Tongue (tissue), 2 donors: Measurements from ENCODE around the gene TANC1. TPM values are rescaled to one million over a fixed set of nuclear protein-coding genes. Genes with fewer than 3 reads are reported as not detected.

Experiments used
- DNase-seq: peaks from one replicate; pipeline ENCODE4 v3.0.0-alpha.2; 2015
- total RNA-seq: library from RNA; depleted of rRNA; stranded (reverse); fragments of >200 nt; gene quantifications from one replicate; pipeline ENCODE4 v1.2.3, GENCODE V29; 2014

TANC1 gene
- total RNA-seq = 53.3 TPM

GRCh38 chr2:158968396-158969161 is at the start of gene TANC1:
Gene TANC1 (plus strand): TSS chr2:158968640. CDS start chr2:159065911, 97,271 bp downstream.
- peak; percentile 98 for DNase-seq

GRCh38 chr2:158921599-158922408 is 46.6 kb upstream of the TANC1 start:
- DNase-seq = no peak

- no peak for DNase-seq
Measured at GRCh38 chr2:158922601-158923000, 45.8 kb upstream of the TANC1 start.

- peak; percentile 19 for DNase-seq
Measured at GRCh38 chr2:158923180-158923594, 45.3 kb upstream of the TANC1 start.

- no peak for DNase-seq
Measured at GRCh38 chr2:158923641-158924040, 44.8 kb upstream of the TANC1 start.

- no peak for DNase-seq
Measured at GRCh38 chr2:158926478-158926948, 41.9 kb upstream of the TANC1 start.

GRCh38 chr2:158928515-158928914 is 39.9 kb upstream of the TANC1 start:
- DNase-seq = no peak

GRCh38 chr2:158928965-158929364 is 39.5 kb upstream of the TANC1 start:
- no peak for DNase-seq

GRCh38 chr2:158931572-158931971 is 36.9 kb upstream of the TANC1 start:
- peak; percentile 19 for DNase-seq

GRCh38 chr2:158932131-158932645 is 36.3 kb upstream of the TANC1 start:
- peak; percentile 38 for DNase-seq

- no peak for DNase-seq
Measured at GRCh38 chr2:158934170-158934569, 34.3 kb upstream of the TANC1 start.

- no peak for DNase-seq
Measured at GRCh38 chr2:158935617-158936016, 32.8 kb upstream of the TANC1 start.

GRCh38 chr2:158936978-158937377 is 31.5 kb upstream of the TANC1 start:
- peak; percentile 65 for DNase-seq

- DNase-seq = no peak
Measured at GRCh38 chr2:158940356-158940755, 28.1 kb upstream of the TANC1 start.

- DNase-seq = no peak
Measured at GRCh38 chr2:158943973-158944372, 24.5 kb upstream of the TANC1 start.

GRCh38 chr2:158948964-158949699 is 19.3 kb upstream of the TANC1 start:
- no peak for DNase-seq

- peak; percentile 72 for DNase-seq
Measured at GRCh38 chr2:158953454-158953853, 15.0 kb upstream of the TANC1 start.

GRCh38 chr2:158953926-158954763 is 14.3 kb upstream of the TANC1 start:
- peak; percentile 93 for DNase-seq

- DNase-seq = peak; percentile 60
Measured at GRCh38 chr2:158955842-158956365, 12.5 kb upstream of the TANC1 start.

GRCh38 chr2:158958365-158958764 is 10.1 kb upstream of the TANC1 start:
- no peak for DNase-seq

- no peak for DNase-seq
Measured at GRCh38 chr2:158960193-158960592, 8.2 kb upstream of the TANC1 start.
